Left lung (tissue), 10 donors: ENCODE results near the gene ELK3. TPM values are rescaled to one million over a fixed set of nuclear protein-coding genes. Genes with fewer than 3 reads are reported as not detected.

Source experiments
- ATAC-seq: fragments of 200-7000 bp; cut with Tn5 transposase; one replicate; pipeline ENCODE4 v1.9.1; 2020; ENCODE audit warnings: moderate library complexity
- DNase-seq, 4 donors: peaks; one replicate each; pipeline ENCODE4 v3.0.0-alpha.2; 2013 to 2020
- H3K27ac ChIP-seq, 2 donors: fragments of 200-600 bp; sonication (generic) in 1 of 2; one replicate each; pipeline versions ENCODE4 v1.5.0 to v1.8.0; 2020 to 2021
- H3K27me3 ChIP-seq, 2 donors: fragments of 200-600 bp; sonication (generic) in 1 of 2; one replicate each; pipeline versions ENCODE4 v1.5.0 to v1.8.0; 2020 to 2021
- H3K36me3 ChIP-seq, 2 donors: fragments of 200-600 bp; sonication (generic) in 1 of 2; one replicate each; pipeline versions ENCODE4 v1.5.0 to v1.8.0; 2020 to 2021
- H3K4me1 ChIP-seq, 2 donors: fragments of 200-600 bp; one replicate each; pipeline ENCODE4 v1.8.0; 2021
- H3K4me3 ChIP-seq, 2 donors: fragments of 200-600 bp; sonication (generic) in 1 of 2; one replicate each; pipeline versions ENCODE4 v1.5.0 to v1.8.0; 2020 to 2021; ENCODE audit warnings: mild to moderate bottlenecking in 1 of 2
- H3K9me3 ChIP-seq, 2 donors: fragments of 200-600 bp; sonication (generic) in 1 of 2; one replicate each; pipeline versions ENCODE4 v1.5.0 to v1.8.0; 2020 to 2021
- intact Hi-C, 2 donors: fragments of 100-400 bp; cut with DNase I; formaldehyde crosslinking; loops; one replicate each; pipeline versions ENCODE4 v1.11.2 to v1.14.2; 2022
- polyA plus RNA-seq, 6 donors: library from polyadenylated mRNA; unstranded; fragments of 120-200 nt; gene quantifications; one replicate each; pipeline ENCODE4 v1.2.1, GENCODE V29; 2013; ENCODE audit not compliant: insufficient read length in 6 of 6
- total RNA-seq, 2 donors: library from RNA; stranded (reverse); fragmentation: NEBNext Ultra II Directional; extraction: Animal tissue kit (Norgen Biotek cat#: 25700); gene quantifications; one replicate each; pipeline ENCODE4 v1.2.1, GENCODE V29; 2021
- TF ChIP-seq, protein P1 (sequence below), 2 donors: fragments of 200-600 bp; sonication (generic) in 1 of 2; IDR thresholded peaks; one replicate each; pipeline versions ENCODE4 v1.5.0 to v1.8.0; 2021; ENCODE audit warnings: antibody characterized with exemption in 2 of 2
- donor health status: DM: no; HTN: yes; CAD: no.
- donor health status: DM: no; HTN: no; CAD: no.

ELK3 gene
- total and polyA plus RNA-seq, 8 donors: 39.1 to 91.7 (median 80.0) TPM

- intact Hi-C loops: no loop called here
- Histone ChIP-seq H3K27me3 (no peaks in the 10 kb centered on the region), H3K4me3 (no peak overlapping the region), H3K9me3 (no peaks in the 10 kb centered on the region), H3K27ac (peak overlapping the region; percentile 60 to 77), H3K36me3 (peaks cover 0 to 15% of the 10 kb centered on the region in 2 donors), H3K4me1 (peaks cover 35 to 56% of the 10 kb centered on the region in 2 donors)
- TF ChIP-seq, protein P1, sequence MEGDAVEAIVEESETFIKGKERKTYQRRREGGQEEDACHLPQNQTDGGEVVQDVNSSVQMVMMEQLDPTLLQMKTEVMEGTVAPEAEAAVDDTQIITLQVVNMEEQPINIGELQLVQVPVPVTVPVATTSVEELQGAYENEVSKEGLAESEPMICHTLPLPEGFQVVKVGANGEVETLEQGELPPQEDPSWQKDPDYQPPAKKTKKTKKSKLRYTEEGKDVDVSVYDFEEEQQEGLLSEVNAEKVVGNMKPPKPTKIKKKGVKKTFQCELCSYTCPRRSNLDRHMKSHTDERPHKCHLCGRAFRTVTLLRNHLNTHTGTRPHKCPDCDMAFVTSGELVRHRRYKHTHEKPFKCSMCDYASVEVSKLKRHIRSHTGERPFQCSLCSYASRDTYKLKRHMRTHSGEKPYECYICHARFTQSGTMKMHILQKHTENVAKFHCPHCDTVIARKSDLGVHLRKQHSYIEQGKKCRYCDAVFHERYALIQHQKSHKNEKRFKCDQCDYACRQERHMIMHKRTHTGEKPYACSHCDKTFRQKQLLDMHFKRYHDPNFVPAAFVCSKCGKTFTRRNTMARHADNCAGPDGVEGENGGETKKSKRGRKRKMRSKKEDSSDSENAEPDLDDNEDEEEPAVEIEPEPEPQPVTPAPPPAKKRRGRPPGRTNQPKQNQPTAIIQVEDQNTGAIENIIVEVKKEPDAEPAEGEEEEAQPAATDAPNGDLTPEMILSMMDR (IDR thresholded peaks at IDR 0.05): no peak
- peak; percentile 78 to 93 (median 80) for DNase-seq
- peak; percentile 60 for ATAC-seq
These were observed 39.8 kb downstream of the ELK3 start for GRCh38 chr12:96233939-96234461.

DNA sequence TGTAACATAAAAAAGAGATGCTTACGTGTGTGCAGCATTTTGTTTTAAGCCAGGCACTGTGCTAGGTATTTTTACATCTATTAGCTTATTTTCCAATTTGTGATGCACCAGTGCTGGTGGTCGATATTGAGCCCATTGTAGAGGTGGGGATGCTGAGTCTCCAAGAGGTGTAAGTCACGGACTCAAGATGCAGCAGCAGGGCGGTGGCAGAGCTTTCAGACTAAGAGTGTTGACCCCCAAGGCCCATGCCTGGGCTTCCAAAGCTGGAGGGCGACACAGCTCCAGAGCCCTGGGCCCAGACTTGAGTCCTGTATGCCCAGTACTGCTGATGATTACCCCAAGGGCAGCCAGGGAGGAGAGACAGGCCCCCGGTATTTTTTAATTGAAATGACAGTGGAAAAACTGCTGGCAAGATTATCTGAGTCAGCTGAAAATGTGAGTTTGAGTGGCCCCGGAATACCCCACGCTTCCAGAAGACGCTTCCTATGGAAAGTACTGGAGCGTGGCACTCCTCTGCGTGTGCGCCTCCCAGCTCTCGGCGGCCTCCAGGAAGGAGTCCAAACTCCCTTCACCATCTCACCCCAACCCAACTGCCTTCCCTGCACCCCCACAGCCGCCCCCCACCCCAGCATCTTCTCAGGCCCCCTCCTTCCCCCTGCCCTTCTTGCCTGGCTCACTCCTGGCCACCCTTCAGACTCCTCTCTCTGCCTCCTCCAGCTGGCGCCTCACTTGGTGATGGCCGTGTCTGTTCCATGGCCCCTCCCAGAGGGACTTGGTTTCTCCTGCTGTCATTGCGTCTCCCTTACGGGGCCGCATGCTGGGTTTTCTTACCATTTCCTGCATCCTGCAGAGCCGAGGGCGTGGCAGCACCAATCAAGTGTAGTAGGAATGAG, 40.7 kb downstream of the ELK3 start:
- H3K27ac ChIP-seq: peak overlapping the region; percentile 41 to 77
- DNase-seq (no peak), ATAC-seq (no peak)
- no peaks in the 10 kb centered on the region for H3K27me3 ChIP-seq
- H3K4me1 ChIP-seq: peaks cover 40 to 64% of the 10 kb centered on the region in 2 donors
- TF ChIP-seq, protein P1 (IDR thresholded peaks at IDR 0.05): no peak
- peaks cover 0 to 15% of the 10 kb centered on the region in 2 donors for H3K36me3 ChIP-seq
- H3K4me3 ChIP-seq: no peak overlapping the region
- intact Hi-C loops: no loop called here
- H3K9me3 ChIP-seq: no peaks in the 10 kb centered on the region

- H3K4me1 ChIP-seq: peaks cover 40 to 70% of the 10 kb centered on the region in 2 donors
- no peak overlapping the region for H3K4me3 ChIP-seq
- no peaks in the 10 kb centered on the region for H3K27me3 ChIP-seq
- H3K9me3 ChIP-seq: no peaks in the 10 kb centered on the region
- intact Hi-C loops: no loop called here
- TF ChIP-seq, protein P1 (IDR thresholded peaks at IDR 0.05): no peak
- ATAC-seq (no peak), DNase-seq (no peak)
- H3K27ac ChIP-seq: peak overlapping the region in 1 of 2 donors; percentile 77
- peaks cover 0 to 15% of the 10 kb centered on the region in 2 donors for H3K36me3 ChIP-seq
These were observed 41.3 kb downstream of the ELK3 start for GRCh38 chr12:96235484-96235826.

DNA sequence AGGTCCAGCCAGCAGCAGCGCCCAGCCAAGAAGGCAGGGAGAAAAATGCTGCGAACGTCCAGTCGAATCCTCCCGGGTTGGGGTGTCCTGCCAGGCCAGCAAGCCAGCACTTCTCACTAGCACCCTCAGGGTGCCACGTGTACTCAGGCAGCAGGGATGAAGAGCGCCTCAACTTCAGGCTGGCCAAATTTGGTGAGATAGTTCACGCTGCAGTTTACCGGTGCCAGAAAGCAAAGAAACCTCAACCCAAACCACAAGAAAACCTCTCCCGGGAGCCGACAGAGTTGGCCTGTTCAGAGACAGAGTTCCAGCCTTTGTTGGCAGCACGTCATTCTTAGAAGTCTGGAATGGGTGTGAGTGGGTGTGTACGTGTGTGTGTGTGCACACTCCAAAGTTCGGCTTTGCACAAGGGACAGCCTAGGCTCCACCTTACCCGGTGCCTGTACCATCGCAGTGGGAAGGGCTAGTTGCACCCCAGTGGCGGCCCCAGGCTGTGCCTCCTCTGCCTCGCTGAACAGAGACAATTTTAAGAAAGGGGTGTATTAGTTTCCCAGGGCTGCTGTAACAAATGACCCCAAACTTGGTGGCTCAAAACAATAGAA, 42.1 kb downstream of the ELK3 start:
- H3K27ac ChIP-seq: peak overlapping the region; percentile 19 to 78
- TF ChIP-seq, protein P1 (IDR thresholded peaks at IDR 0.05): no peak
- H3K4me3 ChIP-seq: no peak overlapping the region
- peaks cover 40 to 79% of the 10 kb centered on the region in 2 donors for H3K4me1 ChIP-seq
- no peaks in the 10 kb centered on the region for H3K27me3 ChIP-seq
- peak in 1 of 4 donors; percentile 43 for DNase-seq
- no peaks in the 10 kb centered on the region for H3K9me3 ChIP-seq
- H3K36me3 ChIP-seq: peaks cover 0 to 15% of the 10 kb centered on the region in 2 donors
- no peak for ATAC-seq
- intact Hi-C loops: no loop called here

DNA sequence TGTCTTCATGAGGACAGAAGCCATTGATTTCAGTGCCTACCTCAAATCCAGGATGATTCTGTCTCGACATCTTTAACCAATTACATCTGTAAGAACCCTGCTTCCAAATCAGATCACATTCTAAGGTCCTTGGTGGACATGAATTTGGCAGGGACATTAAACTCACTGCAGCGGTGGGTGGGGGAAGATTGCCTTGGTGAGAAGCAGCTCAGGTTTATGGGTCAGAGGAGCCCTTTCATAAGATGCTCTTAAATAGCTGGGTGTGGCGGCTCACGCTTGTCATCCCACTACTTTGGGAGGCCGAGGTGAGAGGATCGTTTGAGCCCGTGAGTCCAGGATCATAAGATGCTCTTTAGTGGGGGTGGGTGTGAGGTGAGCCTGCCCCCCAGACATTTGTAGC, 42.9 kb downstream of the ELK3 start:
- intact Hi-C loops: no loop called here
- H3K9me3 ChIP-seq: no peaks in the 10 kb centered on the region
- peaks cover 0 to 15% of the 10 kb centered on the region in 2 donors for H3K36me3 ChIP-seq
- no peak overlapping the region for H3K4me3 ChIP-seq
- H3K27me3 ChIP-seq: no peaks in the 10 kb centered on the region
- ATAC-seq (no peak), DNase-seq (no peak)
- TF ChIP-seq, protein P1 (IDR thresholded peaks at IDR 0.05): no peak
- peak overlapping the region; percentile 68 to 78 for H3K27ac ChIP-seq
- H3K4me1 ChIP-seq: peaks cover 46 to 86% of the 10 kb centered on the region in 2 donors
